Suprapubic skin (tissue), 4 donors: ENCODE data around the gene IFNL1. TPM values are rescaled to one million over a fixed set of nuclear protein-coding genes. Genes with fewer than 3 reads are reported as not detected.
A peak's percentile ranks its signal among the peaks of the same experiment; 100 is the strongest.
"Not testable (repeated sequence)": the region's sequence is repeated elsewhere in the genome, so short reads cannot be mapped to it uniquely, and the experiment has no call there.

Experiments
- DNase-seq, 2 donors: peaks; one replicate each; pipeline ENCODE4 v3.0.0-alpha.2; 2019; ENCODE audit warnings: low spot score in 2 of 2
- H3K27ac ChIP-seq: fragments of 200-600 bp; sonication (generic); one replicate; pipeline ENCODE4 v1.5.1; 2019
- H3K27me3 ChIP-seq: fragments of 200-600 bp; sonication (generic); one replicate; pipeline ENCODE4 v1.5.1; 2019
- H3K36me3 ChIP-seq: fragments of 200-600 bp; sonication (generic); one replicate; pipeline ENCODE4 v1.5.1; 2019
- H3K4me1 ChIP-seq: fragments of 200-600 bp; sonication (generic); one replicate; pipeline ENCODE4 v1.5.1; 2019
- H3K4me3 ChIP-seq: fragments of 200-600 bp; sonication (generic); one replicate; pipeline ENCODE4 v1.5.1; 2019; ENCODE audit warnings: mild to moderate bottlenecking
- H3K9me3 ChIP-seq: fragments of 200-600 bp; sonication (generic); one replicate; pipeline ENCODE4 v1.5.1; 2019
- CTCF ChIP-seq, 2 donors: fragments of 200-600 bp in 1 of 2; fragments of 450-650 bp in 1 of 2; sonication (generic) in 1 of 2; IDR thresholded peaks; one replicate each; pipeline ENCODE4 v1.5.1; 2016 to 2019; ENCODE audit warnings: antibody characterized with exemption in 2 of 2, mild to moderate bottlenecking in 1 of 2, moderate library complexity in 1 of 2
- EP300 ChIP-seq: sonication (generic); formaldehyde crosslinking; IDR thresholded peaks from one replicate; pipeline ENCODE4 v1.6.1; 2017; ENCODE audit warnings: antibody characterized with exemption
- POLR2A ChIP-seq, 2 donors: fragments of 450-650 bp; IDR thresholded peaks; one replicate each; pipeline ENCODE4 v1.6.1; 2017; ENCODE audit warnings: antibody characterized with exemption in 2 of 2, mild to moderate bottlenecking in 2 of 2, moderate library complexity in 2 of 2
- POLR2AphosphoS5 ChIP-seq, 3 donors: sonication (generic); formaldehyde crosslinking; IDR thresholded peaks; one replicate each; pipeline ENCODE4 v1.6.1; 2017; ENCODE audit warnings: antibody characterized with exemption in 3 of 3
- WGBS: methylation state at CpG from one replicate; pipeline ENCODE4 v1.1.5; 2018; 5-methylcytosine and 5-hydroxymethylcytosine counted together
- total RNA-seq, 4 donors: library from RNA; depleted of rRNA; stranded (reverse); fragments of >200 nt; gene quantifications; one replicate each; pipeline ENCODE4 v1.1.0, GENCODE V29; 2016

The IFNL1 gene
- total RNA-seq, 4 donors from 2014 or later: not detected

GRCh38 chr19:39308531-39309304, 12.5 kb downstream of the IFNL1 start:
- no peak overlapping the region for H3K27ac ChIP-seq
- no peaks in the 10 kb centered on the region for H3K9me3 ChIP-seq
- TF ChIP-seq CTCF (IDR thresholded peaks at IDR 0.05): no peak
- no peak for TF ChIP-seq EP300
- no peak for TF ChIP-seq POLR2AphosphoS5 (IDR thresholded peaks at IDR 0.05)
- TF ChIP-seq POLR2A (IDR thresholded peaks at IDR 0.05): no peak
- peak; percentile 52 to 73 for DNase-seq
- 66% methylated on average over 11 of the region's 18 CpGs for WGBS
- peaks cover 5% of the 10 kb centered on the region for H3K36me3 ChIP-seq
- peaks cover 12% of the 10 kb centered on the region for H3K4me1 ChIP-seq
- peaks cover 41% of the 10 kb centered on the region for H3K27me3 ChIP-seq
- no peak overlapping the region for H3K4me3 ChIP-seq

- H3K36me3 ChIP-seq: peaks cover 11% of the 10 kb centered on the region
- H3K27me3 ChIP-seq: peaks cover 36% of the 10 kb centered on the region
- H3K9me3 ChIP-seq, DNase-seq, H3K27ac ChIP-seq, H3K4me3 ChIP-seq: not testable (repeated sequence)
- 91% methylated on average over 7 of the region's 7 CpGs for WGBS
- peaks cover 12% of the 10 kb centered on the region for H3K4me1 ChIP-seq
These were observed 13.1 kb downstream of the IFNL1 start for GRCh38 chr19:39309305-39309670.

GRCh38 chr19:39310558-39311311, 14.5 kb downstream of the IFNL1 start:
- no peak for DNase-seq
- H3K27ac ChIP-seq: no peak overlapping the region
- 71% methylated on average over 11 of the region's 11 CpGs for WGBS
- peaks cover 22% of the 10 kb centered on the region for H3K27me3 ChIP-seq
- no peaks in the 10 kb centered on the region for H3K9me3 ChIP-seq
- H3K4me1 ChIP-seq: peaks cover 12% of the 10 kb centered on the region
- TF ChIP-seq POLR2A (IDR thresholded peaks at IDR 0.05) (no peak), CTCF (IDR thresholded peaks at IDR 0.05) (no peak)
- H3K4me3 ChIP-seq: no peak overlapping the region
- H3K36me3 ChIP-seq: peaks cover 19% of the 10 kb centered on the region

- Histone ChIP-seq H3K36me3 (peaks cover 19% of the 10 kb centered on the region), H3K4me3 (no peak overlapping the region), H3K27me3 (no peaks in the 10 kb centered on the region), H3K4me1 (no peaks in the 10 kb centered on the region), H3K9me3 (no peaks in the 10 kb centered on the region), H3K27ac (no peak overlapping the region)
- WGBS: 95% methylated on average over 38 of the region's 64 CpGs
- TF ChIP-seq POLR2A (IDR thresholded peaks at IDR 0.05): no peak
- no peak for TF ChIP-seq EP300
- no peak for TF ChIP-seq CTCF (IDR thresholded peaks at IDR 0.05)
- TF ChIP-seq POLR2AphosphoS5 (IDR thresholded peaks at IDR 0.05): no peak
- no peak for DNase-seq
These were observed 18.0 kb downstream of the IFNL1 start for GRCh38 chr19:39314016-39314728.

GRCh38 chr19:39315933-39316332, 19.7 kb downstream of the IFNL1 start:
- peaks cover 8% of the 10 kb centered on the region for H3K4me1 ChIP-seq
- H3K27me3 ChIP-seq: peaks cover 4% of the 10 kb centered on the region

More at GRCh38 chr19:39315933-39316332, 19.7 kb downstream of the IFNL1 start:
- Histone ChIP-seq H3K27ac (no peak overlapping the region), H3K4me3 (no peak overlapping the region), H3K36me3 (peaks cover 19% of the 10 kb centered on the region), H3K9me3 (no peaks in the 10 kb centered on the region)
- TF ChIP-seq POLR2A (IDR thresholded peaks at IDR 0.05): no peak
- TF ChIP-seq CTCF (IDR thresholded peaks at IDR 0.05): no peak
- TF ChIP-seq EP300: no peak
- no peak for DNase-seq
- 79% methylated on average over 1 of the region's 1 CpG for WGBS
